Measurements from ENCODE around the gene TTC34. TPM values are rescaled to one million over a fixed set of nuclear protein-coding genes. Genes with fewer than 3 reads are reported as not detected.

TTC34 gene, protein sequence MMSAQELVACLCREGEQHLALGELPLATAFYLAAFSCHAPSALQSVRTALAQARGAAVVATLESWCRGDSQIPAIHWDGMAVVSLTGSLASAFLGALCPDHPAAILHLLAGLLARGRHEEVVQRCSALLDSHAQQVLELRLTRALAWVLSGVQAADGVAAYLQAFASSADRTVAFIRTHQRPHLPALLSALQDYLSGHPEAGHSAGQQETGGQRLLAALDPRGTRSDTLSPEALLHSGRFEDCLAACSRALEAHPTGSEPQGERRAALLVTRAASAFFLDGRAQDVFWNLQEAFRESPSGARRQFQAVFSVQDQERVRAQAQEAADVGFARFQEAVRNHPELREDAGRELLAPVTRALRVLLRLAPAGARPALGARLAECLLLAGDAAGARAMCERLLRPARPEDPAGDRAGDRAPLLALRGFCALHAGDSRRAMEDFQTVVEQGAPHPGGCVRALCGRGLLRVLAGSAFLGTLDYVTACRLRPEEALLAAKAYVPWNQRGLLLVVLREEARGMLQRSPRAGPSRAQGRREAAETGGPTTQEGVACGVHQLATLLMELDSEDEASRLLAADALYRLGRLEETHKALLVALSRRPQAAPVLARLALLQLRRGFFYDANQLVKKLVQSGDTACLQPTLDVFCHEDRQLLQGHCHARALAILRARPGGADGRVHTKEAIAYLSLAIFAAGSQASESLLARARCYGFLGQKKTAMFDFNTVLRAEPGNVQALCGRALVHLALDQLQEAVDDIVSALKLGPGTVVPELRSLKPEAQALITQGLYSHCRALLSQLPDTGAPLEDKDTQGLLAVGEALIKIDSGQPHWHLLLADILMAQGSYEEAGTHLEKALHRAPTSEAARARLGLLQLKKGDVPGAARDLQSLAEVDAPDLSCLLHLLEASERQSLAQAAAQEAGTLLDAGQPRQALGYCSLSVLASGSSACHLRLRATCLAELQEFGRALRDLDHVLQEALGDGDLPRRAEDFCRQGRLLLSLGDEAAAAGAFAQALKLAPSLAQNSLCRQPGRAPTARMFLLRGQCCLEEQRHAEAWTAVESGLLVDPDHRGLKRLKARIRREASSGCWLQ
- under 1 TPM; 0.10 to 0.99 TPM for total RNA-seq
- 1 to 10 TPM; 1.2 to 1.6 TPM for polyA plus RNA-seq (ENCODE audit: insufficient read length in 2 of 2)
- long read RNA-seq, donor 1 = 0 reads
- long read RNA-seq, donor 2 = 0 reads
- long read RNA-seq, donor 3 = 0 reads
- long read RNA-seq, donor 4 = 0 reads

DNA sequence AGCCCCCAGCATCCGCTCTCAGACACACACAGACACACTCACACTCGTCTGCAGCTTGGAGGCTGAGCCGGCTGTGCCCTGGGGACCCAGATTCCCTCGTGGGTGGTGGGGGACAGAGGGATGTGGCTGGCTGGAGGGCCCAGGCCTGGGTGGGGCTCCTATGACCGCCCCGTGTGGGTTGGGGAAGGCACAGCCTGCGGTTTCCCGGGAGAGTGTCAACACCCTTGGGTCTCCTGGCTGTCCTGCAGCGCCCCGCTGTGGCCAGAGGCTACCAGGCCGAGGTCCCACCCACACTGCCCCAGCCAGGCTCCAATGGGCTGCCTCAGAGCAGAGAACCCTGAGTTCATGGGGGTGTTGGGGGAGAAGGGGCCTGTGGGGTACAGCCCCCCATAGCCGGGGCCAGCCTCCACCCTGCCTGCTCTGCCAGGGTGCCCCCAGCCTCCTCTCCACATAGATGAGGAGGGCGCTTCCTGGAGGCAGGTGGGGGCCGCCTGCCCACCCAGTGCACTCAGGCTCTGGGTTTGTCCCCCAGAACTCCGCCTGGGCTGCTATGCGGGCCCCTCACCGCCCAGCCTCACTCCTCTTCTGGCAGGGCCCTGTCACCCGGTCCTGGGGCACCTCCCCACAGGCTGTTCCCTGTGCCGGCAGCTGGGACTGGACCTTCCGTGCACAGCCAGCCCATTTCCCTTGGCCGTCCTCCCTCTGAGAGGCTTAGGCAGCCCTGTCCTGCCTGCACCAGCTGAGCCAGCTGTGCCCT lies at the start of gene TTC34:
TTC34 (minus strand) TSS at position 159 of the 757 bp plus-strand sequence. CDS start 866 bp downstream, outside the sequence.
- H3K27me3 ChIP-seq (ENCODE audit: control insufficient read depth, insufficient read depth, low read length) = peaks cover 7% of the 10 kb centered on the region

DNA sequence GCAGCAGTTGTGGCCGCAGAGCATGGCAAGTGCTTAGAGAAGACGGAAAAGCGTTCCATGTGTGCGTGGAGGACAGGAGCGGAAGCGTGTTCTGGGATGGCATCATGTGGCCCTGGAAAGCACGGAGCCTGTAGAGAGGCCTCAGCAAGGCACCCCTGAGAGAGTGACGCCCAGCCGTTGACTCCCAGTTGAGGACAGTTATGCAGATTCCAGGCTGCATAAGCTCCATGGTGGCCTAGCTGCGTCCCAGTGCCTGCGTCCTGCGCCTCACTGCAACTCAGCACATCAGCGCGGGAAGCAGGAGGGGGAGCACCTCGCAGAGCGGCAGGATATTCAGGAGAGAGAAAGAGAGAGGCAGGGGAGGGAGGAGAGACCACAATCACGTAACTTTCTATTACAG lies 49.0 kb upstream of the TTC34 start:
- H3K36me3 ChIP-seq (ENCODE audit: control insufficient read depth, insufficient read depth, low read length) = no peaks in the 10 kb centered on the region
- H3K9me3 ChIP-seq (ENCODE audit: control insufficient read depth, insufficient read depth, low read length) = no peaks in the 10 kb centered on the region
- DNase-seq (ENCODE audit: low read depth in 4 of 6, low spot score in 6 of 6) = peak in 1 of 6 donors; percentile 12
- H3K27me3 ChIP-seq (ENCODE audit: control insufficient read depth, insufficient read depth, low read length) = peaks cover 4% of the 10 kb centered on the region
- H3K4me3 ChIP-seq (ENCODE audit: low read depth, low read length) = no peak overlapping the region
- H3K27ac ChIP-seq (ENCODE audit: low read depth, low read length) = no peak overlapping the region
- 66% methylated on average over 14 of the region's 17 CpGs for WGBS (ENCODE audit: insufficient coverage)
- peaks cover 3% of the 10 kb centered on the region for H3K4me1 ChIP-seq (ENCODE audit: control insufficient read depth, insufficient read depth, low read length)

More for the DNA sequence above, at the start of gene TTC34:
- 49% methylated on average over 13 of the region's 21 CpGs for WGBS (ENCODE audit: insufficient coverage)
- Histone ChIP-seq H3K27ac (ENCODE audit: low read depth, low read length) (peak within 1 kb of the TSS; percentile 64), H3K9me3 (ENCODE audit: control insufficient read depth, insufficient read depth, low read length) (no peaks in the 10 kb centered on the region), H3K36me3 (ENCODE audit: control insufficient read depth, insufficient read depth, low read length) (peaks cover 6% of the 10 kb centered on the region), H3K4me3 (ENCODE audit: low read depth, low read length) (no peak within 1 kb of the TSS), H3K4me1 (ENCODE audit: control insufficient read depth, insufficient read depth, low read length) (peaks cover 58% of the 10 kb centered on the region)
- DNase-seq (ENCODE audit: low read depth in 4 of 6, low spot score in 6 of 6) = peak in 2 of 6 donors; percentile 44 to 55

- Histone ChIP-seq H3K4me1 (ENCODE audit: control insufficient read depth, insufficient read depth, low read length) (no peaks in the 10 kb centered on the region), H3K27me3 (ENCODE audit: control insufficient read depth, insufficient read depth, low read length) (no peaks in the 10 kb centered on the region), H3K27ac (ENCODE audit: low read depth, low read length) (no peak overlapping the region), H3K4me3 (ENCODE audit: low read depth, low read length) (no peak overlapping the region), H3K36me3 (ENCODE audit: control insufficient read depth, insufficient read depth, low read length) (no peaks in the 10 kb centered on the region), H3K9me3 (ENCODE audit: control insufficient read depth, insufficient read depth, low read length) (peaks cover 2% of the 10 kb centered on the region)
- no peak for DNase-seq (ENCODE audit: low read depth in 4 of 6, low spot score in 6 of 6)
- WGBS (ENCODE audit: insufficient coverage) = 86% methylated on average over 13 of the region's 16 CpGs
These were observed 46.6 kb upstream of the TTC34 start for GRCh38 chr1:2848006-2848670.

DNA sequence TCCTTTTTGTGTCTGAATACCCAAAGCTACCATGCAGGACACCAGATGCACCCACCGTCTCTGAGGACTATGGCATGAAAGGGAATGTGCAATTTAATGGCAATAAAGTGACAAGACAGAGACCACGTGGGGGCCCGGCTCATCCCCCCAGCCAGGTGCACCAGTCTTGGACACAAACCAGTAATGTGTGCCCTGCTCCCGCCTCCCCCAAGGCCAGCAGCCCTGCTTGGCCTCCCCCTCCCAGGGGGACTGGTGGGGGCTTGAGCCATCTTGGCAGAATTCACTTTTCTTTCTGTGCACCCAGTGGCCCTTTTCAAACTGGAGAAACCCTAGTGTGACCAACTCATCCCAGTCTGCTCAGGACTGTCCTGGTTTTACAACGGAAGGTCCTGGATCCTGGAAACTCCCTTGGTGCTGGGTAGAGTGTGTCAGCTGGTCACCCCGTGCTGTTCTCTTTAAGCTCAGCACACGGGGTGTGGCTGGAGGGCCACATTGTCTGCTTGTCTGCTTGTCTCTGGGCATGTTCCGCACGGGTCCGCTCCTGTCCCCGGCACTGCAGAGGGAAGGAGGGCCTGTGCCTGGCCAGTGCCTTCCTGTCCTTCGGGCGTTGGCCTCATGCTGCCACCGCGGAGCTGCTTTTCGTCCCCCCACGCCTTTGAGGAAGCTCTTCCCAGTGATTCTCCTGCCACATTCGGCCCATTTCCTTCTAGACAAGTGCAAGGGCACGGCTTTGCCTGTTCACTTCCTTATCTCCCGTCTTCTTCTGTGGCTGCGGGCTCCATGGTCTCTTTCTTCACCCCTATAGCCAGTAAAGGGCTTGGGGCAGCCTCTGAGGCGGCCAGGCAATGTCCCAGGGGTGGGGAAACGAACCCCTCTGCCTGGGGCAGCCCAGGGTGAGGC lies 45.8 kb upstream of the TTC34 start:
- DNase-seq (ENCODE audit: low read depth in 4 of 6, low spot score in 6 of 6) = no peak
- WGBS (ENCODE audit: insufficient coverage) = 68% methylated on average over 22 of the region's 23 CpGs
- H3K27me3 ChIP-seq (ENCODE audit: control insufficient read depth, insufficient read depth, low read length) = no peaks in the 10 kb centered on the region
- H3K4me3 ChIP-seq (ENCODE audit: low read depth, low read length) = no peak overlapping the region
- H3K27ac ChIP-seq (ENCODE audit: low read depth, low read length) = no peak overlapping the region
- no peaks in the 10 kb centered on the region for H3K4me1 ChIP-seq (ENCODE audit: control insufficient read depth, insufficient read depth, low read length)
- H3K9me3 ChIP-seq (ENCODE audit: control insufficient read depth, insufficient read depth, low read length) = peaks cover 2% of the 10 kb centered on the region
- no peaks in the 10 kb centered on the region for H3K36me3 ChIP-seq (ENCODE audit: control insufficient read depth, insufficient read depth, low read length)

- Histone ChIP-seq H3K36me3 (ENCODE audit: control insufficient read depth, insufficient read depth, low read length) (no peaks in the 10 kb centered on the region), H3K4me1 (ENCODE audit: control insufficient read depth, insufficient read depth, low read length) (no peaks in the 10 kb centered on the region), H3K27me3 (ENCODE audit: control insufficient read depth, insufficient read depth, low read length) (no peaks in the 10 kb centered on the region), H3K27ac (ENCODE audit: low read depth, low read length) (no peak overlapping the region), H3K9me3 (ENCODE audit: control insufficient read depth, insufficient read depth, low read length) (peaks cover 2% of the 10 kb centered on the region), H3K4me3 (ENCODE audit: low read depth, low read length) (no peak overlapping the region)
- WGBS (ENCODE audit: insufficient coverage) = 80% methylated on average over 2 of the region's 9 CpGs
- DNase-seq (ENCODE audit: low read depth in 4 of 6, low spot score in 6 of 6) = no peak
These were observed 44.4 kb upstream of the TTC34 start for GRCh38 chr1:2845869-2846268.

DNA sequence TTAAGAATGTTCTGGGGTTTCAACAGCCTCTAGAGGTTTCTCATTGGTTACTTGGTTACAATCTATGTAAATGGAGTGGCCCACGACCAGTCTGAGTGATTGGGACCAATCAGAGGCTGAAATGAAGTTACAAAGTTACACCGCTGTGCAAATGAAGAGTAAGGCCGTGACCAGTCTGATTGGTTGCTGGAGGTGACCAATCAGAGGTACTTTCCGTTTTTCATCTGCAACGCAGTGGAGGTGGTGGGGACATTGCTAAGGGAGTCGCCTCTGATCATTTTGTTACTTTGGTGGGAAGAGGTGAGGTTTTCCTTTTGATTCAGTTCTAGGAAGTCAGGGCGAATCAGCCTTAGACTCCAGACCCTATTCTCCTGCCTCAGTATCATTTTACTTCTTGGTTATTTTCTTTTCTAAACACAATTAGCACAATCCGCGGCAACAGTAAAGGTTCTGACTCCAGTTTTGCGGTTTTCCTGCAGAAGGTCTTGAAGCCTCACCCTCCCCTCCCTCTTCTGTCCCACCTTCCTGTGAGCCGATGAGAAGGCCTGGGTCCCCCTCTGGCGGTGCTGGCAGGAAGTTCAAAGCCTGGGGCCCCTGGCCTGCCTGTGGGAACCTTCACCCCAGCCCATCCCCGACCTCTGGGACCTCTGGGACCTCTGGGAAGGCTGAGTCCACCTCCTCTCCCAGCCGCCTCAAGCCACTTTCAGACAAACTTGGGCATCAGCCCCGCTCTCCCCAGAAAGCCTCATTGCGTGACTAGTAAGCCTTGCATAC lies 38.7 kb upstream of the TTC34 start:
- Histone ChIP-seq H3K9me3 (ENCODE audit: control insufficient read depth, insufficient read depth, low read length) (peaks cover 2% of the 10 kb centered on the region), H3K27ac (ENCODE audit: low read depth, low read length) (no peak overlapping the region), H3K4me1 (ENCODE audit: control insufficient read depth, insufficient read depth, low read length) (peaks cover 8% of the 10 kb centered on the region), H3K36me3 (ENCODE audit: control insufficient read depth, insufficient read depth, low read length) (no peaks in the 10 kb centered on the region), H3K27me3 (ENCODE audit: control insufficient read depth, insufficient read depth, low read length) (no peaks in the 10 kb centered on the region), H3K4me3 (ENCODE audit: low read depth, low read length) (no peak overlapping the region)
- no peak for DNase-seq (ENCODE audit: low read depth in 4 of 6, low spot score in 6 of 6)
- WGBS (ENCODE audit: insufficient coverage) = 69% methylated on average over 11 of the region's 16 CpGs

DNA sequence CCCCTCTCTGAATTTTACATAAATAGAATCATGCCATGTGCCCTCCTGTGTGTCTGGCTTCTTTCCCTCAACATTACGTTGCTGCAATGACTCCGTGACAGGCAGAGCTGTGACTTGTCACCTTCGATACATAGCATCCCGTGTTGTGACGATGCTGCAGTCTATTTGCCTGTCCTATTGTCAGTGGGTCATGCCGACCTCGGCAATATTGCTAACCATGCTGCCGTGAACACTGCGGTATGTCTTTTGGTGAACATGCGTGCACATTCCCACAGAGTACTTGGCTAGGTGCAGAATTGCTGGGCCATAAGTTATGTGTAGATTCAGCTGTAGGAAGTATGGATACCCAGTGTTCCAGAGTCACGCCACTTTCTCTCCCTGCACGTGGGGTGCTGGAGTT lies 36.3 kb upstream of the TTC34 start:
- Histone ChIP-seq H3K27me3 (ENCODE audit: control insufficient read depth, insufficient read depth, low read length) (peaks cover 2% of the 10 kb centered on the region), H3K4me1 (ENCODE audit: control insufficient read depth, insufficient read depth, low read length) (peaks cover 9% of the 10 kb centered on the region), H3K27ac (ENCODE audit: low read depth, low read length) (no peak overlapping the region), H3K4me3 (ENCODE audit: low read depth, low read length) (no peak overlapping the region), H3K36me3 (ENCODE audit: control insufficient read depth, insufficient read depth, low read length) (no peaks in the 10 kb centered on the region), H3K9me3 (ENCODE audit: control insufficient read depth, insufficient read depth, low read length) (no peaks in the 10 kb centered on the region)
- DNase-seq (ENCODE audit: low read depth in 4 of 6, low spot score in 6 of 6) = no peak
- WGBS (ENCODE audit: insufficient coverage) = 95% methylated on average over 11 of the region's 12 CpGs

Data from spinal cord (tissue), 10 donors.